Measurements from ENCODE around the gene TPH2. TPM values are rescaled to one million over a fixed set of nuclear protein-coding genes. Genes with fewer than 3 reads are reported as not detected.

Gene TPH2
- total RNA-seq, 1 experiment from 2014 or later: 0.83 TPM

DNA sequence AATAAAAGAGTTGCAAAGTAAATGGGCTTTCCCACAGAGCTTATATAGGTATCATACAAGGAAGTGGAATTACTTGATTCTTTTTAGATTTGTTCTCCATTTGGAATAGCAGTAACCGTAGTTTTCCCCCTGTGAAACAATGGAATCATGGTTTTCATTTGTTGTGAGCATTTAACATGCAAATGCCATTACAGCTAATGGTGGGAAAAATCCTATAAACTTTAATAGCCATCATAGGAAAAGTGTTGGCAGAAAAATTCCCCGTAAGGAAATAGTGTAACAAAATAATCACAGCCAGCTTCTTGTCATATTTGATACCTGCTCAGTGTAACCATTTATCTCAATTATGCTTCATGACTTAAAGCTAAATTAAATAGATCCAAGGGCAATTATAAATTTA is 95.3 kb downstream of the TPH2 start:
- Mint-ChIP-seq H3K27ac (no peak overlapping the region), H3K27me3 (ENCODE audit: low read depth) (no peaks in the 10 kb centered on the region), H3K9me3 (peaks cover 2% of the 10 kb centered on the region), H3K4me3 (no peak overlapping the region), H3K36me3 (peaks cover 2% of the 10 kb centered on the region; the same call in 1 of the 2 replicates), H3K4me1 (peaks cover 33% of the 10 kb centered on the region)
- POLR2A ChIA-PET: no interaction called here
- CTCF ChIA-PET: interaction anchor here (0.6 to 0.8 kb wide), 2 partner anchors 231 to 1820 kb away, joined by 4 read pairs; no protein-coding TSS in a partner anchor
- ATAC-seq (no peak), DNase-seq (ENCODE audit: low spot score) (no peak)
- TF ChIP-seq CBFB (CRISPR knock-in tag; IDR thresholded peaks at IDR 0.05; ENCODE audit: low read depth): no peak
- no peak for TF ChIP-seq IRF2 (CRISPR knock-in tag; IDR thresholded peaks at IDR 0.05; ENCODE audit: borderline replicate concordance, low read depth)
- no peak for TF ChIP-seq ZNF138 (CRISPR knock-in tag; conservative IDR thresholded peaks at IDR 0.05)
- TF ChIP-seq, protein P1, sequence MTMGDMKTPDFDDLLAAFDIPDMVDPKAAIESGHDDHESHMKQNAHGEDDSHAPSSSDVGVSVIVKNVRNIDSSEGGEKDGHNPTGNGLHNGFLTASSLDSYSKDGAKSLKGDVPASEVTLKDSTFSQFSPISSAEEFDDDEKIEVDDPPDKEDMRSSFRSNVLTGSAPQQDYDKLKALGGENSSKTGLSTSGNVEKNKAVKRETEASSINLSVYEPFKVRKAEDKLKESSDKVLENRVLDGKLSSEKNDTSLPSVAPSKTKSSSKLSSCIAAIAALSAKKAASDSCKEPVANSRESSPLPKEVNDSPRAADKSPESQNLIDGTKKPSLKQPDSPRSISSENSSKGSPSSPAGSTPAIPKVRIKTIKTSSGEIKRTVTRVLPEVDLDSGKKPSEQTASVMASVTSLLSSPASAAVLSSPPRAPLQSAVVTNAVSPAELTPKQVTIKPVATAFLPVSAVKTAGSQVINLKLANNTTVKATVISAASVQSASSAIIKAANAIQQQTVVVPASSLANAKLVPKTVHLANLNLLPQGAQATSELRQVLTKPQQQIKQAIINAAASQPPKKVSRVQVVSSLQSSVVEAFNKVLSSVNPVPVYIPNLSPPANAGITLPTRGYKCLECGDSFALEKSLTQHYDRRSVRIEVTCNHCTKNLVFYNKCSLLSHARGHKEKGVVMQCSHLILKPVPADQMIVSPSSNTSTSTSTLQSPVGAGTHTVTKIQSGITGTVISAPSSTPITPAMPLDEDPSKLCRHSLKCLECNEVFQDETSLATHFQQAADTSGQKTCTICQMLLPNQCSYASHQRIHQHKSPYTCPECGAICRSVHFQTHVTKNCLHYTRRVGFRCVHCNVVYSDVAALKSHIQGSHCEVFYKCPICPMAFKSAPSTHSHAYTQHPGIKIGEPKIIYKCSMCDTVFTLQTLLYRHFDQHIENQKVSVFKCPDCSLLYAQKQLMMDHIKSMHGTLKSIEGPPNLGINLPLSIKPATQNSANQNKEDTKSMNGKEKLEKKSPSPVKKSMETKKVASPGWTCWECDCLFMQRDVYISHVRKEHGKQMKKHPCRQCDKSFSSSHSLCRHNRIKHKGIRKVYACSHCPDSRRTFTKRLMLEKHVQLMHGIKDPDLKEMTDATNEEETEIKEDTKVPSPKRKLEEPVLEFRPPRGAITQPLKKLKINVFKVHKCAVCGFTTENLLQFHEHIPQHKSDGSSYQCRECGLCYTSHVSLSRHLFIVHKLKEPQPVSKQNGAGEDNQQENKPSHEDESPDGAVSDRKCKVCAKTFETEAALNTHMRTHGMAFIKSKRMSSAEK (CRISPR knock-in tag; IDR thresholded peaks at IDR 0.05; ENCODE audit: borderline replicate concordance): no peak
- no peak for TF ChIP-seq SMAD3 (CRISPR knock-in tag; IDR thresholded peaks at IDR 0.05; ENCODE audit: borderline replicate concordance)
- TF ChIP-seq CREM (CRISPR knock-in tag; IDR thresholded peaks at IDR 0.05): no peak
- TF ChIP-seq RELA (CRISPR knock-in tag; IDR thresholded peaks at IDR 0.05; ENCODE audit: borderline replicate concordance): no peak
- TF ChIP-seq, protein P2, sequence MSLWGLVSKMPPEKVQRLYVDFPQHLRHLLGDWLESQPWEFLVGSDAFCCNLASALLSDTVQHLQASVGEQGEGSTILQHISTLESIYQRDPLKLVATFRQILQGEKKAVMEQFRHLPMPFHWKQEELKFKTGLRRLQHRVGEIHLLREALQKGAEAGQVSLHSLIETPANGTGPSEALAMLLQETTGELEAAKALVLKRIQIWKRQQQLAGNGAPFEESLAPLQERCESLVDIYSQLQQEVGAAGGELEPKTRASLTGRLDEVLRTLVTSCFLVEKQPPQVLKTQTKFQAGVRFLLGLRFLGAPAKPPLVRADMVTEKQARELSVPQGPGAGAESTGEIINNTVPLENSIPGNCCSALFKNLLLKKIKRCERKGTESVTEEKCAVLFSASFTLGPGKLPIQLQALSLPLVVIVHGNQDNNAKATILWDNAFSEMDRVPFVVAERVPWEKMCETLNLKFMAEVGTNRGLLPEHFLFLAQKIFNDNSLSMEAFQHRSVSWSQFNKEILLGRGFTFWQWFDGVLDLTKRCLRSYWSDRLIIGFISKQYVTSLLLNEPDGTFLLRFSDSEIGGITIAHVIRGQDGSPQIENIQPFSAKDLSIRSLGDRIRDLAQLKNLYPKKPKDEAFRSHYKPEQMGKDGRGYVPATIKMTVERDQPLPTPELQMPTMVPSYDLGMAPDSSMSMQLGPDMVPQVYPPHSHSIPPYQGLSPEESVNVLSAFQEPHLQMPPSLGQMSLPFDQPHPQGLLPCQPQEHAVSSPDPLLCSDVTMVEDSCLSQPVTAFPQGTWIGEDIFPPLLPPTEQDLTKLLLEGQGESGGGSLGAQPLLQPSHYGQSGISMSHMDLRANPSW (CRISPR knock-in tag; conservative IDR thresholded peaks at IDR 0.05; ENCODE audit: low read depth): no peak
- TF ChIP-seq, protein P3, sequence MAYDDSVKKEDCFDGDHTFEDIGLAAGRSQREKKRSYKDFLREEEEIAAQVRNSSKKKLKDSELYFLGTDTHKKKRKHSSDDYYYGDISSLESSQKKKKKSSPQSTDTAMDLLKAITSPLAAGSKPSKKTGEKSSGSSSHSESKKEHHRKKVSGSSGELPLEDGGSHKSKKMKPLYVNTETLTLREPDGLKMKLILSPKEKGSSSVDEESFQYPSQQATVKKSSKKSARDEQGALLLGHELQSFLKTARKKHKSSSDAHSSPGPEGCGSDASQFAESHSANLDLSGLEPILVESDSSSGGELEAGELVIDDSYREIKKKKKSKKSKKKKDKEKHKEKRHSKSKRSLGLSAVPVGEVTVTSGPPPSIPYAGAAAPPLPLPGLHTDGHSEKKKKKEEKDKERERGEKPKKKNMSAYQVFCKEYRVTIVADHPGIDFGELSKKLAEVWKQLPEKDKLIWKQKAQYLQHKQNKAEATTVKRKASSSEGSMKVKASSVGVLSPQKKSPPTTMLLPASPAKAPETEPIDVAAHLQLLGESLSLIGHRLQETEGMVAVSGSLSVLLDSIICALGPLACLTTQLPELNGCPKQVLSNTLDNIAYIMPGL (CRISPR knock-in tag; IDR thresholded peaks at IDR 0.05): no peak
- no peak for TF ChIP-seq EMX1 (CRISPR knock-in tag; IDR thresholded peaks at IDR 0.05)
- TF ChIP-seq, protein P4, sequence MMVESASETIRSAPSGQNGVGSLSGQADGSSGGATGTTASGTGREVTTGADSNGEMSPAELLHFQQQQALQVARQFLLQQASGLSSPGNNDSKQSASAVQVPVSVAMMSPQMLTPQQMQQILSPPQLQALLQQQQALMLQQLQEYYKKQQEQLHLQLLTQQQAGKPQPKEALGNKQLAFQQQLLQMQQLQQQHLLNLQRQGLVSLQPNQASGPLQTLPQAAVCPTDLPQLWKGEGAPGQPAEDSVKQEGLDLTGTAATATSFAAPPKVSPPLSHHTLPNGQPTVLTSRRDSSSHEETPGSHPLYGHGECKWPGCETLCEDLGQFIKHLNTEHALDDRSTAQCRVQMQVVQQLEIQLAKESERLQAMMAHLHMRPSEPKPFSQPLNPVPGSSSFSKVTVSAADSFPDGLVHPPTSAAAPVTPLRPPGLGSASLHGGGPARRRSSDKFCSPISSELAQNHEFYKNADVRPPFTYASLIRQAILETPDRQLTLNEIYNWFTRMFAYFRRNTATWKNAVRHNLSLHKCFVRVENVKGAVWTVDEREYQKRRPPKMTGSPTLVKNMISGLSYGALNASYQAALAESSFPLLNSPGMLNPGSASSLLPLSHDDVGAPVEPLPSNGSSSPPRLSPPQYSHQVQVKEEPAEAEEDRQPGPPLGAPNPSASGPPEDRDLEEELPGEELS (CRISPR knock-in tag; IDR thresholded peaks at IDR 0.05): no peak
- TF ChIP-seq JUN (CRISPR knock-in tag; IDR thresholded peaks at IDR 0.05): no peak
- TF ChIP-seq MYBL2 (CRISPR knock-in tag; IDR thresholded peaks at IDR 0.05): no peak

DNA sequence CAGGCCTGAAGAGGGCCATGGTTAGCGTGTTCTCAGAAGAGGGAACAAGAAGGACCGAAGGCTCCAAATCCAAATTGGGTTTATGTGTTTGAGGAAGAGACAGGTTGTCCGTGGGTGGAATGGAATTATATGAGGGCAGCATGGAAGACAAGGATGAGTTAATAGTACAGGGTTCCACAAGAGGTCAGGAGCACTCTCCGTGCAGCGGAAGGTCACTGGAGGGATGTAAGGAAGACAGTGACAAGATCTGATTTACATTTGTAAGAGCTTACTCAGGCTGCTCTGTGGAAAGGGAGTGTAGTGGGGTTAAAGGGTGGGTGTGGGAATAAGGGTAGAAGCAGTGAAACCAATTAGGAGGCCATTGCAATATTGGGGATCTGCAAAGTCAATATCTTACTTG is 97.0 kb downstream of the TPH2 start:
- Mint-ChIP-seq H3K4me3 (no peak overlapping the region), H3K9me3 (peaks cover 18% of the 10 kb centered on the region), H3K36me3 (peaks cover 18% of the 10 kb centered on the region), H3K4me1 (peaks cover 33% of the 10 kb centered on the region), H3K27ac (no peak overlapping the region), H3K27me3 (ENCODE audit: low read depth) (no peaks in the 10 kb centered on the region)
- DNase-seq (ENCODE audit: low spot score) (peak; percentile 17), ATAC-seq (peak; percentile 79)
- CTCF ChIA-PET: interaction anchor here (0.7 to 1.0 kb wide), 2 partner anchors 229 to 236 kb away, joined by 3 read pairs; partner anchors contain the start of gene TRHDE
- POLR2A ChIA-PET: no interaction called here
- TF ChIP-seq, protein P2 (CRISPR knock-in tag; conservative IDR thresholded peaks at IDR 0.05; ENCODE audit: low read depth): no peak
- TF ChIP-seq, protein P5, sequence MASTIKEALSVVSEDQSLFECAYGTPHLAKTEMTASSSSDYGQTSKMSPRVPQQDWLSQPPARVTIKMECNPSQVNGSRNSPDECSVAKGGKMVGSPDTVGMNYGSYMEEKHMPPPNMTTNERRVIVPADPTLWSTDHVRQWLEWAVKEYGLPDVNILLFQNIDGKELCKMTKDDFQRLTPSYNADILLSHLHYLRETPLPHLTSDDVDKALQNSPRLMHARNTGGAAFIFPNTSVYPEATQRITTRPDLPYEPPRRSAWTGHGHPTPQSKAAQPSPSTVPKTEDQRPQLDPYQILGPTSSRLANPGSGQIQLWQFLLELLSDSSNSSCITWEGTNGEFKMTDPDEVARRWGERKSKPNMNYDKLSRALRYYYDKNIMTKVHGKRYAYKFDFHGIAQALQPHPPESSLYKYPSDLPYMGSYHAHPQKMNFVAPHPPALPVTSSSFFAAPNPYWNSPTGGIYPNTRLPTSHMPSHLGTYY (CRISPR knock-in tag; IDR thresholded peaks at IDR 0.05): no peak
- TF ChIP-seq GABPB1 (CRISPR knock-in tag; IDR thresholded peaks at IDR 0.05) (no peak), RORB (CRISPR knock-in tag; IDR thresholded peaks at IDR 0.05) (no peak), ELF4 (CRISPR knock-in tag; IDR thresholded peaks at IDR 0.05; ENCODE audit: low read depth) (no peak), SMAD3 (CRISPR knock-in tag; IDR thresholded peaks at IDR 0.05; ENCODE audit: borderline replicate concordance) (no peak), MXD4 (CRISPR knock-in tag; IDR thresholded peaks at IDR 0.05; ENCODE audit: borderline replicate concordance) (no peak)
- TF ChIP-seq, protein P6, sequence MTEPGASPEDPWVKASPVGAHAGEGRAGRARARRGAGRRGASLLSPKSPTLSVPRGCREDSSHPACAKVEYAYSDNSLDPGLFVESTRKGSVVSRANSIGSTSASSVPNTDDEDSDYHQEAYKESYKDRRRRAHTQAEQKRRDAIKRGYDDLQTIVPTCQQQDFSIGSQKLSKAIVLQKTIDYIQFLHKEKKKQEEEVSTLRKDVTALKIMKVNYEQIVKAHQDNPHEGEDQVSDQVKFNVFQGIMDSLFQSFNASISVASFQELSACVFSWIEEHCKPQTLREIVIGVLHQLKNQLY (CRISPR knock-in tag; IDR thresholded peaks at IDR 0.05): no peak

Measured in WTC11 (cell line).